ENCODE data around the gene NUDCD3.

Gene NUDCD3

GRCh38 chr7:44391746-44392617, 98.5 kb downstream of the NUDCD3 start:
- Histone ChIP-seq H4K20me1 (ENCODE audit: insufficient read depth, low read length, poor library complexity, severe bottlenecking) (no peaks in the 10 kb centered on the region), H3K4me1 (ENCODE audit: insufficient read depth, low read length, poor library complexity, severe bottlenecking) (no peaks in the 10 kb centered on the region), H3K27me3 (ENCODE audit: insufficient read depth, low read length, poor library complexity, severe bottlenecking) (no peaks in the 10 kb centered on the region), H3K9me3 (ENCODE audit: insufficient read depth, low read depth, low read length) (no peaks in the 10 kb centered on the region), H2AFZ (ENCODE audit: low read length) (no peak overlapping the region), H3K9ac (ENCODE audit: low read depth, low read length, poor library complexity, severe bottlenecking) (no peak overlapping the region), H3K79me2 (ENCODE audit: insufficient read depth, low read length) (no peaks in the 10 kb centered on the region), H3F3A (ENCODE audit: low read depth) (no peaks in the 10 kb centered on the region), H3K4me3 (ENCODE audit: low read length, poor library complexity, severe bottlenecking) (no peak overlapping the region), H3K9me2 (replicated peaks; ENCODE audit: low read depth, low read length) (no peaks in the 10 kb centered on the region), H3K36me3 (ENCODE audit: insufficient read depth, low read length) (peaks cover 58% of the 10 kb centered on the region; the same call in 1 of the 2 replicates), H3K4me2 (ENCODE audit: low read depth, low read length, poor library complexity, severe bottlenecking) (no peak overlapping the region)
- TF ChIP-seq CTCF (conservative IDR thresholded peaks at IDR 0.05; ENCODE audit: low read length), result no peak
- TF ChIP-seq EZH2phosphoT487 (IDR thresholded peaks at IDR 0.05; ENCODE audit: borderline replicate concordance), result no peak

GRCh38 chr7:44391171-44391570, 99.3 kb downstream of the NUDCD3 start:
- H3K27me3 ChIP-seq (ENCODE audit: insufficient read depth, low read length, poor library complexity, severe bottlenecking), result no peaks in the 10 kb centered on the region
- TF ChIP-seq EZH2phosphoT487 (IDR thresholded peaks at IDR 0.05; ENCODE audit: borderline replicate concordance), result no peak
- TF ChIP-seq CTCF (conservative IDR thresholded peaks at IDR 0.05; ENCODE audit: low read length), result no peak
- H3K4me2 ChIP-seq (ENCODE audit: low read depth, low read length, poor library complexity, severe bottlenecking), result no peak overlapping the region
- no peak overlapping the region for H2AFZ ChIP-seq (ENCODE audit: low read length)
- no peak overlapping the region for H3K4me3 ChIP-seq (ENCODE audit: low read length, poor library complexity, severe bottlenecking)
- H3K9me3 ChIP-seq (ENCODE audit: insufficient read depth, low read depth, low read length), result no peaks in the 10 kb centered on the region
- no peaks in the 10 kb centered on the region for H3K9me2 ChIP-seq (replicated peaks; ENCODE audit: low read depth, low read length)
- no peaks in the 10 kb centered on the region for H4K20me1 ChIP-seq (ENCODE audit: insufficient read depth, low read length, poor library complexity, severe bottlenecking)
- no peaks in the 10 kb centered on the region for H3F3A ChIP-seq (ENCODE audit: low read depth)
- no peak overlapping the region for H3K9ac ChIP-seq (ENCODE audit: low read depth, low read length, poor library complexity, severe bottlenecking)
- no peaks in the 10 kb centered on the region for H3K79me2 ChIP-seq (ENCODE audit: insufficient read depth, low read length)
- peaks cover 63% of the 10 kb centered on the region; the same call in 1 of the 2 replicates for H3K36me3 ChIP-seq (ENCODE audit: insufficient read depth, low read length)
- H3K4me1 ChIP-seq (ENCODE audit: insufficient read depth, low read length, poor library complexity, severe bottlenecking), result no peaks in the 10 kb centered on the region

GRCh38 chr7:44390701-44391100, 99.8 kb downstream of the NUDCD3 start:
- Histone ChIP-seq H3K36me3 (ENCODE audit: insufficient read depth, low read length) (peaks cover 64% of the 10 kb centered on the region; the same call in 1 of the 2 replicates), H2AFZ (ENCODE audit: low read length) (no peak overlapping the region), H3K79me2 (ENCODE audit: insufficient read depth, low read length) (no peaks in the 10 kb centered on the region), H3K9ac (ENCODE audit: low read depth, low read length, poor library complexity, severe bottlenecking) (no peak overlapping the region), H3K4me2 (ENCODE audit: low read depth, low read length, poor library complexity, severe bottlenecking) (no peak overlapping the region), H3K4me1 (ENCODE audit: insufficient read depth, low read length, poor library complexity, severe bottlenecking) (no peaks in the 10 kb centered on the region), H3K9me3 (ENCODE audit: insufficient read depth, low read depth, low read length) (no peaks in the 10 kb centered on the region), H4K20me1 (ENCODE audit: insufficient read depth, low read length, poor library complexity, severe bottlenecking) (no peaks in the 10 kb centered on the region), H3K27me3 (ENCODE audit: insufficient read depth, low read length, poor library complexity, severe bottlenecking) (no peaks in the 10 kb centered on the region), H3F3A (ENCODE audit: low read depth) (no peaks in the 10 kb centered on the region), H3K9me2 (replicated peaks; ENCODE audit: low read depth, low read length) (no peaks in the 10 kb centered on the region), H3K4me3 (ENCODE audit: low read length, poor library complexity, severe bottlenecking) (no peak overlapping the region)
- no peak for TF ChIP-seq CTCF (conservative IDR thresholded peaks at IDR 0.05; ENCODE audit: low read length)
- TF ChIP-seq EZH2phosphoT487 (IDR thresholded peaks at IDR 0.05; ENCODE audit: borderline replicate concordance), result no peak
